Prostate gland (tissue), 2 donors: Measurements from ENCODE around the gene PPFIBP2. TPM values are rescaled to one million over a fixed set of nuclear protein-coding genes. Genes with fewer than 3 reads are reported as not detected.

Experiments used
- DNase-seq: peaks from one replicate; pipeline ENCODE4 v3.0.0-alpha.2; 2019; ENCODE audit warnings: low spot score
- H3K27ac ChIP-seq, 2 donors: fragments of 200-600 bp; sonication (generic); 2 replicates each; pipeline ENCODE4 v1.5.1; 2017 to 2019
- H3K27me3 ChIP-seq: fragments of 200-600 bp; sonication (generic); replicated peaks from 2 replicates; pipeline ENCODE4 v1.5.1; 2019; ENCODE audit not compliant: insufficient read depth
- H3K36me3 ChIP-seq, 2 donors: fragments of 200-600 bp; sonication (generic); 1 replicate in 1 of 2; 2 replicates in 1 of 2; pipeline versions ENCODE4 v1.5.1 to v1.8.1; 2017 to 2019
- H3K4me1 ChIP-seq: fragments of 200-600 bp; sonication (generic); replicated peaks from 2 replicates; pipeline ENCODE4 v1.5.1; 2019
- H3K4me3 ChIP-seq, 2 donors: fragments of 200-600 bp; sonication (generic); 2 replicates each; pipeline ENCODE4 v1.5.1; 2017 to 2019
- H3K9me3 ChIP-seq: fragments of 200-600 bp; sonication (generic); 2 replicates; pipeline ENCODE4 v1.5.1; 2017
- POLR2A ChIP-seq: fragments of 450-650 bp; IDR thresholded peaks from one replicate; pipeline ENCODE4 v1.6.1; 2016; ENCODE audit warnings: antibody characterized with exemption, mild to moderate bottlenecking
- POLR2AphosphoS5 ChIP-seq: sonication (generic); formaldehyde crosslinking; IDR thresholded peaks from one replicate; pipeline ENCODE4 v1.6.1; 2017; ENCODE audit warnings: antibody characterized with exemption
- WGBS: methylation state at CpG from one replicate; pipeline ENCODE4 v1.1.5; 2018; 5-methylcytosine and 5-hydroxymethylcytosine counted together
- intact Hi-C: fragments of 100-400 bp; cut with DNase I; formaldehyde crosslinking; loops from one replicate; pipeline ENCODE4 v1.14.2; 2022
- total RNA-seq, 2 donors: library from RNA; depleted of rRNA; stranded (reverse); fragments of >200 nt; gene quantifications; one replicate each; pipeline ENCODE4 v1.1.0, GENCODE V29; 2016
- TF ChIP-seq, protein P1 (sequence below), 4 experiments: fragments of 200-600 bp in 2 of 4; fragments of 450-650 bp in 2 of 4; sonication (generic) in 2 of 4; IDR thresholded peaks; 1 replicate in 3 of 4; 2 replicates in 1 of 4; pipeline ENCODE4 v1.5.1; 2016 to 2019; ENCODE audit warnings: antibody characterized with exemption in 4 of 4, mild to moderate bottlenecking in 2 of 4, moderate library complexity in 2 of 4

PPFIBP2 gene
- total RNA-seq, 2 donors from 2014 or later = 76.3 to 88.3 TPM

DNA sequence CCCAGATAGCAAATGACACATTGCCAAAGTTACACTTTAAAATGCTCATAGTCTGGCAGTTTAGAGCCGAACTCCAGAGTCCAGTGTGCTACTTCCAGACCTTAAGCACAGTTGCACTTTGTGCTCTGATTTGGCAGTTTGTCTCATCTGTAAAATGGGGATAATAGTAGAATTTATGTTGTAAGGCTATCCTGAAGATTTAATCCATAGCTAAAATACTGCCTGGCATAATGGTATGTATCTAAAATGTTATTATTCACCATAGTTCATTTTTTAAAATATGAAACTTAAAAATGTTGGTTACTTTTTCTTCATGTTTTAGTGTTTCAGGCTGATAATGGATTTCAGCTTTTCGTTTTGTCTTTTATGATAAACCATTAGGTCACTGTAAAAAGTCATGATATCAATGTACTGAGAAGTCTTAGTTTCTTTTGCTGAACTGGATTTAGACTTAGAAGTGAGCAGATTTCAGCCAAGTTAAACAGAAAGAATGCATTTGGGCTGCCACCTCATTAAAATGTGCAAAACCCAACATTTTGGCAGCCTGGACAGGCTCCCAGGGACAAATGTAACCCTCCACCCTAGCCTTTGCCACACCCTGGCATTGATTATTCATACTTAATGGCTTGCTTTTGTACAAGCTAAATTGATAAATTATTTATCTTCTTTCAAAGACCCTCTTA, 27.6 kb upstream of the PPFIBP2 start:
- no peak for TF ChIP-seq POLR2AphosphoS5
- TF ChIP-seq POLR2A = no peak
- TF ChIP-seq, protein P1, sequence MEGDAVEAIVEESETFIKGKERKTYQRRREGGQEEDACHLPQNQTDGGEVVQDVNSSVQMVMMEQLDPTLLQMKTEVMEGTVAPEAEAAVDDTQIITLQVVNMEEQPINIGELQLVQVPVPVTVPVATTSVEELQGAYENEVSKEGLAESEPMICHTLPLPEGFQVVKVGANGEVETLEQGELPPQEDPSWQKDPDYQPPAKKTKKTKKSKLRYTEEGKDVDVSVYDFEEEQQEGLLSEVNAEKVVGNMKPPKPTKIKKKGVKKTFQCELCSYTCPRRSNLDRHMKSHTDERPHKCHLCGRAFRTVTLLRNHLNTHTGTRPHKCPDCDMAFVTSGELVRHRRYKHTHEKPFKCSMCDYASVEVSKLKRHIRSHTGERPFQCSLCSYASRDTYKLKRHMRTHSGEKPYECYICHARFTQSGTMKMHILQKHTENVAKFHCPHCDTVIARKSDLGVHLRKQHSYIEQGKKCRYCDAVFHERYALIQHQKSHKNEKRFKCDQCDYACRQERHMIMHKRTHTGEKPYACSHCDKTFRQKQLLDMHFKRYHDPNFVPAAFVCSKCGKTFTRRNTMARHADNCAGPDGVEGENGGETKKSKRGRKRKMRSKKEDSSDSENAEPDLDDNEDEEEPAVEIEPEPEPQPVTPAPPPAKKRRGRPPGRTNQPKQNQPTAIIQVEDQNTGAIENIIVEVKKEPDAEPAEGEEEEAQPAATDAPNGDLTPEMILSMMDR (IDR thresholded peaks at IDR 0.05) = no peak
- H3K9me3 ChIP-seq = no peaks in the 10 kb centered on the region
- no peak for DNase-seq
- WGBS = 51% methylated on average over 2 of the region's 2 CpGs
- peaks cover 3% of the 10 kb centered on the region for H3K4me1 ChIP-seq
- H3K27ac ChIP-seq = no peak overlapping the region
- peak overlapping the region in 1 of 2 donors; percentile 17 for H3K4me3 ChIP-seq
- H3K27me3 ChIP-seq = no peaks in the 10 kb centered on the region
- intact Hi-C loops = no loop called here
- H3K36me3 ChIP-seq = no peaks in the 10 kb centered on the region

DNA sequence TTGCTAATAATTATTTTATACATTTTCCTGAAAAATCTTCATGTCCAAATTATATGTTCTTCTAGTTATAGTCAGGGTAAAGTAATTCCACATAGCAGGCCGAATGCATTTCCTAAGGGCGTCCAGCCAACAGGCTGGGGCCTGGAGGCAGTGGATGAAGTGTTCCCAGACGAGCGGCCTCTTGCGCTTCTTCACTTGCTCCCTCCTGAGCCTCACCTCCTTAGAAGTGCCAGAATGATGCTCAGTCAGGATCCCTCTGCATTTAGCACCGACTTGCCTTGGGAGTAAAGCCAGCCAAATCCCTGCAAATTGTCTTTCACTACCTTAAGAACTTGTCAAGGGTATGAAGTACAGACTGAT, 27.0 kb upstream of the PPFIBP2 start:
- H3K27me3 ChIP-seq = no peaks in the 10 kb centered on the region
- no peaks in the 10 kb centered on the region for H3K36me3 ChIP-seq
- H3K27ac ChIP-seq = no peak overlapping the region
- peak overlapping the region in 1 of 2 donors; percentile 2 for H3K4me3 ChIP-seq
- intact Hi-C loops = no loop called here
- H3K9me3 ChIP-seq = no peaks in the 10 kb centered on the region
- no peak for DNase-seq
- TF ChIP-seq, protein P1 (IDR thresholded peaks at IDR 0.05) = no peak
- TF ChIP-seq POLR2AphosphoS5 = no peak
- no peak for TF ChIP-seq POLR2A
- peaks cover 3% of the 10 kb centered on the region for H3K4me1 ChIP-seq
- WGBS = 29% methylated on average over 6 of the region's 6 CpGs

DNA sequence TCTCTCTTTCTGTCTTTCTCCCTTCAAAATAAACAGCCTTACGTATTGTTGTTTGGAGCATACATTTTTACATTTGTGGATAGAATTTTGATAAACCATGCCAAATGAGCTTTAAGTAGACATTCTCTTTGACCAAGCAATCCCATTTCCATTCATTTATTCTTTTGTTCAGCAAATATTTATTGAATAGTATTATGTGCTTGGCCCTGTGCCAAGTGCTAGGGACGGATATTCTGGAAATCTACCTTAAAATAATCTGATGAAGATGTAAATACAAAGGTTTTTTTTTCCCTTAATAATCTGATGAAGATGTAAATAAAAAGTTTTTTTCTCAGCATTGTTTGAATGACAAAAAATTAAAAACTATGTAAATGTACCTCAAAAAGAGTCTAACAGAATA, 26.4 kb upstream of the PPFIBP2 start:
- TF ChIP-seq POLR2AphosphoS5 = no peak
- TF ChIP-seq, protein P1 (IDR thresholded peaks at IDR 0.05) = no peak
- Histone ChIP-seq H3K4me1 (peaks cover 3% of the 10 kb centered on the region), H3K27me3 (no peaks in the 10 kb centered on the region), H3K36me3 (no peaks in the 10 kb centered on the region), H3K4me3 (peak overlapping the region in 1 of 2 donors; percentile 2), H3K27ac (no peak overlapping the region), H3K9me3 (no peaks in the 10 kb centered on the region)
- intact Hi-C loops = no loop called here
- no peak for DNase-seq
- 48% methylated on average over 2 of the region's 2 CpGs for WGBS

DNA sequence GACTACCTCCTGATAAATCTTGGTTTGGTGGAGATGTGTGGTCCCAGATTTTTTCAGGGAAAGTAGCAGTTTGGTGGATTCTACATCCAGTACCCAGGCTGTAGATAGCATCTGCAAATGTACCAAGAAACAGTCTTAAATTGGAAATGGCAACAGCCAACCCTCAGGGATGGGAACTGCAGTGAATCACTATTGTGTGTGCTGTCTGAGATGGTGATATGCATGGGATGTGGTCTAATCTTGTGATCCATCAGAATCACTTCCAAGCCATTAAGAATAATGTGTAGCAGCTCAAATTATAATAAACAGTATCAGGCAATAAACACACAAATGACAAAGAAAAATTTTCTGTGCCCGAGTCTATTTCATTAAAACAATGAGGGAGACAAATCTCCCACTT, 25.1 kb upstream of the PPFIBP2 start:
- H3K4me1 ChIP-seq = peaks cover 6% of the 10 kb centered on the region
- no peaks in the 10 kb centered on the region for H3K9me3 ChIP-seq
- H3K27me3 ChIP-seq = no peaks in the 10 kb centered on the region
- no peaks in the 10 kb centered on the region for H3K36me3 ChIP-seq
- WGBS = 39% methylated on average over 1 of the region's 1 CpG
- no peak for TF ChIP-seq POLR2AphosphoS5
- TF ChIP-seq, protein P1 (IDR thresholded peaks at IDR 0.05) = no peak
- TF ChIP-seq POLR2A = no peak
- no peak overlapping the region for H3K4me3 ChIP-seq
- DNase-seq = no peak
- no peak overlapping the region for H3K27ac ChIP-seq
- intact Hi-C loops = no loop called here

DNA sequence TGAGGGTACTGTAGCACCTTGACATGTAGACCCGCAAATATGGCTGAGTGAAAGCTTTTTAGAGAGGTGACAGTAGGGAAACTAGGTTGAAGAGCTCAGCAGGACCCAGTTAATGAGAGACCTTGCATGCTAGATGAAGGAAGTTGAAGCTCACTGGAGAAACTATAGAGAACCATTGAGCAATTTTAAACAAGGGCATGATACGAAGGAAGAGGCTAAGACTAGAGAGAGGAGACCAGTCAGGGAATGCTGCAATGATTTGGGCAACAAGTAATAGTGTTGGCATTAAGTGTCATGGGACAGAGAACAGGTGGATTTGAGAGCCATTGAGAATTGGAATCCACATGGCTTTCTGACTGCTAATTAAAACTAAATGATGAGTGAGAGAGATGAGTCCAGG, 24.4 kb upstream of the PPFIBP2 start:
- Histone ChIP-seq H3K9me3 (no peaks in the 10 kb centered on the region), H3K4me3 (no peak overlapping the region), H3K36me3 (no peaks in the 10 kb centered on the region), H3K4me1 (peaks cover 6% of the 10 kb centered on the region), H3K27me3 (no peaks in the 10 kb centered on the region), H3K27ac (no peak overlapping the region)
- intact Hi-C loops = no loop called here
- TF ChIP-seq POLR2AphosphoS5 = no peak
- TF ChIP-seq, protein P1 (IDR thresholded peaks at IDR 0.05) = no peak
- no peak for TF ChIP-seq POLR2A
- WGBS = 94% methylated on average over 2 of the region's 2 CpGs
- no peak for DNase-seq
